Thyroid gland (tissue), 4 donors: Measurements from ENCODE around the gene UBA6. TPM values are rescaled to one million over a fixed set of nuclear protein-coding genes. Genes with fewer than 3 reads are reported as not detected.

Source experiments
- DNase-seq, 2 donors: peaks; one replicate each; pipeline ENCODE4 v3.0.0-alpha.2; 2019
- H3K27ac ChIP-seq, 3 donors: fragments of 200-600 bp; sonication (generic); 1 replicate in 2 of 3; 2 replicates in 1 of 3; pipeline ENCODE4 v1.5.1; 2016 to 2019; ENCODE audit warnings: mild to moderate bottlenecking in 1 of 3, moderate library complexity in 1 of 3
- H3K27me3 ChIP-seq: fragments of 200-600 bp; sonication (generic); one replicate; pipeline ENCODE4 v1.5.1; 2019
- H3K36me3 ChIP-seq, 2 donors: fragments of 200-600 bp; sonication (generic); one replicate each; pipeline ENCODE4 v1.5.1; 2016 to 2019
- H3K4me1 ChIP-seq, 2 donors: fragments of 200-600 bp; sonication (generic); one replicate each; pipeline ENCODE4 v1.5.1; 2017 to 2019
- H3K4me3 ChIP-seq, 3 donors: fragments of 200-600 bp; sonication (generic); replicated peaks in 1 of 3; 1 replicate in 2 of 3; 2 replicates in 1 of 3; pipeline ENCODE4 v1.5.1; 2016; ENCODE audit warnings: mild to moderate bottlenecking in 1 of 3
- H3K9me3 ChIP-seq: fragments of 200-600 bp; sonication (generic); one replicate; pipeline ENCODE4 v1.5.1; 2017
- CTCF ChIP-seq, 6 experiments: fragments of 200-600 bp in 3 of 6; fragments of 450-650 bp in 3 of 6; sonication (generic) in 3 of 6; IDR thresholded peaks; one replicate each; pipeline ENCODE4 v1.5.1; 2016 to 2019; ENCODE audit warnings: antibody characterized with exemption in 6 of 6, mild to moderate bottlenecking in 2 of 6, inconsistent platforms in 1 of 6, moderate library complexity in 1 of 6
- POLR2A ChIP-seq, 2 donors: fragments of 450-650 bp; IDR thresholded peaks; one replicate each; pipeline ENCODE4 v1.6.1; 2017; ENCODE audit warnings: antibody characterized with exemption in 2 of 2, mild to moderate bottlenecking in 2 of 2, moderate library complexity in 1 of 2
- WGBS, 2 donors: methylation state at CpG; one replicate each; pipeline ENCODE4 v1.1.5; 2017; 5-methylcytosine and 5-hydroxymethylcytosine counted together
- intact Hi-C: fragments of 100-400 bp; cut with DNase I; formaldehyde crosslinking; loops from one replicate; pipeline ENCODE4 v1.15.1; 2023
- total RNA-seq, 4 donors: library from RNA; depleted of rRNA; stranded (reverse); fragments of >200 nt; gene quantifications; one replicate each; pipeline ENCODE4 v1.2.3, GENCODE V29; 2016

Gene UBA6
- total RNA-seq, 4 donors from 2014 or later: 31.9 to 180 (median 97.5) TPM

- 66 to 74% methylated on average over 2 of the region's 2 CpGs for WGBS, 2 donors
- intact Hi-C loops: no loop called here
Observed at GRCh38 chr4:67593741-67594175, 107.2 kb downstream of the UBA6 start.

GRCh38 chr4:67587156-67587555 is 113.8 kb downstream of the UBA6 start:
- intact Hi-C loops: no loop called here
- H3K36me3 ChIP-seq: no peaks in the 10 kb centered on the region
- no peak overlapping the region for H3K27ac ChIP-seq
- DNase-seq: no peak
- 92 to 93% methylated on average over 3 of the region's 3 CpGs for WGBS, 2 donors
- no peak overlapping the region for H3K4me3 ChIP-seq
- no peaks in the 10 kb centered on the region for H3K27me3 ChIP-seq
- no peaks in the 10 kb centered on the region for H3K9me3 ChIP-seq
- H3K4me1 ChIP-seq: no peaks in the 10 kb centered on the region
- TF ChIP-seq CTCF (IDR thresholded peaks at IDR 0.05) (no peak), POLR2A (IDR thresholded peaks at IDR 0.05) (no peak)

More at GRCh38 chr4:67593741-67594175, 107.2 kb downstream of the UBA6 start:
- H3K9me3 ChIP-seq: no peaks in the 10 kb centered on the region
- no peak overlapping the region for H3K4me3 ChIP-seq
- no peak for DNase-seq
- no peak for TF ChIP-seq POLR2A (IDR thresholded peaks at IDR 0.05)
- TF ChIP-seq CTCF (IDR thresholded peaks at IDR 0.05): no peak
- no peaks in the 10 kb centered on the region for H3K4me1 ChIP-seq
- no peaks in the 10 kb centered on the region for H3K36me3 ChIP-seq
- H3K27ac ChIP-seq: no peak overlapping the region
- no peaks in the 10 kb centered on the region for H3K27me3 ChIP-seq

GRCh38 chr4:67584496-67584895 is 116.5 kb downstream of the UBA6 start:
- TF ChIP-seq POLR2A (IDR thresholded peaks at IDR 0.05) (no peak), CTCF (IDR thresholded peaks at IDR 0.05) (no peak)
- no peak overlapping the region for H3K27ac ChIP-seq
- H3K4me3 ChIP-seq: no peak overlapping the region
- H3K36me3 ChIP-seq: no peaks in the 10 kb centered on the region
- no peaks in the 10 kb centered on the region for H3K4me1 ChIP-seq
- DNase-seq: no peak
- intact Hi-C loops: no loop called here
- H3K9me3 ChIP-seq: no peaks in the 10 kb centered on the region
- H3K27me3 ChIP-seq: no peaks in the 10 kb centered on the region

GRCh38 chr4:67581913-67582312 is 119.0 kb downstream of the UBA6 start:
- Histone ChIP-seq H3K36me3 (no peaks in the 10 kb centered on the region), H3K27me3 (no peaks in the 10 kb centered on the region), H3K9me3 (no peaks in the 10 kb centered on the region), H3K4me1 (no peaks in the 10 kb centered on the region), H3K4me3 (no peak overlapping the region), H3K27ac (no peak overlapping the region)
- intact Hi-C loops: no loop called here
- no peak for TF ChIP-seq POLR2A (IDR thresholded peaks at IDR 0.05)
- no peak for TF ChIP-seq CTCF (IDR thresholded peaks at IDR 0.05)
- WGBS, 2 donors: 50 to 71% methylated on average over 2 of the region's 2 CpGs
- no peak for DNase-seq

GRCh38 chr4:67581208-67581857 is 119.6 kb downstream of the UBA6 start:
- H3K4me3 ChIP-seq: no peak overlapping the region
- WGBS, 2 donors: 80 to 82% methylated on average over 8 of the region's 8 CpGs
- H3K27ac ChIP-seq: no peak overlapping the region
- H3K9me3 ChIP-seq: no peaks in the 10 kb centered on the region
- TF ChIP-seq CTCF (IDR thresholded peaks at IDR 0.05) (no peak), POLR2A (IDR thresholded peaks at IDR 0.05) (no peak)
- intact Hi-C loops: no loop called here
- no peaks in the 10 kb centered on the region for H3K36me3 ChIP-seq
- no peaks in the 10 kb centered on the region for H3K27me3 ChIP-seq
- no peaks in the 10 kb centered on the region for H3K4me1 ChIP-seq
- DNase-seq: no peak
